Fibroblast of lung (primary cell): ENCODE measurements around the gene TTC39B. TPM values are rescaled to one million over a fixed set of nuclear protein-coding genes. Genes with fewer than 3 reads are reported as not detected.

Experiments used
- DNase-seq, 2 donors: peaks; one replicate each; pipeline versions ENCODE4 v3.0.0 to v3.0.0-alpha.2; 2010; ENCODE audit warnings: low read depth in 2 of 2
- H2AFZ ChIP-seq: 2 replicates; pipeline ENCODE4 v1.5.1; 2012; ENCODE audit warnings: low read length, control low read depth, inconsistent platforms
- H3K27ac ChIP-seq: 2 replicates; pipeline ENCODE4 v1.5.1; 2011; ENCODE audit warnings: low read length, control low read depth; ENCODE audit not compliant: insufficient read depth
- H3K27me3 ChIP-seq: 2 replicates; pipeline ENCODE4 v1.5.1; 2011; ENCODE audit warnings: mild to moderate bottlenecking, low read length; ENCODE audit not compliant: control insufficient read depth, insufficient read depth
- H3K36me3 ChIP-seq: 2 replicates; pipeline ENCODE4 v1.5.1; 2011; ENCODE audit warnings: low read length; ENCODE audit not compliant: control insufficient read depth, insufficient read depth
- H3K4me1 ChIP-seq: 2 replicates; pipeline ENCODE4 v1.5.1; 2011; ENCODE audit warnings: low read length; ENCODE audit not compliant: control insufficient read depth, insufficient read depth; ENCODE audit errors: extremely low read depth
- H3K4me2 ChIP-seq: 2 replicates; pipeline ENCODE4 v1.5.1; 2011; ENCODE audit warnings: low read length, control low read depth; ENCODE audit not compliant: insufficient read depth; ENCODE audit errors: extremely low read depth
- H3K4me3 ChIP-seq, 4 experiments: fragments of 200-600 bp in 1 of 4; sonication (generic) in 1 of 4; replicated peaks in 1 of 4; 2 replicates each; pipeline ENCODE4 v1.5.1; 2011 to 2016; ENCODE audit warnings: low read length in 4 of 4, low read depth in 3 of 4, mild to moderate bottlenecking in 3 of 4, control low read depth in 2 of 4, inconsistent platforms in 1 of 4, mixed read lengths in 1 of 4; ENCODE audit not compliant: insufficient read depth in 1 of 4; ENCODE audit errors: control extremely low read depth in 1 of 4
- H3K79me2 ChIP-seq: 2 replicates; pipeline ENCODE4 v1.5.1; 2012; ENCODE audit warnings: mild to moderate bottlenecking, low read length, inconsistent platforms; ENCODE audit not compliant: control insufficient read depth, insufficient read depth
- H3K9ac ChIP-seq: 2 replicates; pipeline ENCODE4 v1.5.1; 2011; ENCODE audit warnings: mild to moderate bottlenecking, low read length, control low read depth; ENCODE audit not compliant: insufficient read depth
- H3K9me3 ChIP-seq: 2 replicates; pipeline ENCODE4 v1.5.1; 2012; ENCODE audit warnings: low read depth, low read length; ENCODE audit not compliant: control insufficient read depth, insufficient read depth
- H4K20me1 ChIP-seq: 2 replicates; pipeline ENCODE4 v1.5.1; 2011; ENCODE audit warnings: low read length; ENCODE audit not compliant: control insufficient read depth, insufficient read depth; ENCODE audit errors: extremely low read depth
- CTCF ChIP-seq, 2 donors: IDR thresholded peaks in 1 of 2; conservative IDR thresholded peaks in 1 of 2; 1 replicate in 1 of 2; 2 replicates in 1 of 2; pipeline ENCODE4 v1.5.1; 2011 to 2012; ENCODE audit warnings: low read length in 2 of 2, control low read depth in 1 of 2, inconsistent platforms in 1 of 2, low read depth in 1 of 2, mild to moderate bottlenecking in 1 of 2
- EZH2 ChIP-seq: IDR thresholded peaks from 2 replicates; pipeline ENCODE4 v1.5.1; 2012; ENCODE audit warnings: low read length, control low read depth, mild to moderate bottlenecking; ENCODE audit errors: missing control alignments
- polyA plus RNA-seq, 2 donors: library from polyadenylated mRNA; depleted of rRNA in 1 of 2; stranded (reverse) in 1 of 2; unstranded in 1 of 2; fragments of >200 nt; gene quantifications; 2 replicates each; pipeline ENCODE4 v1.2.1, GENCODE V29; 2011 to 2012; ENCODE audit warnings: missing spikeins in 1 of 2
- total RNA-seq: library from RNA; depleted of rRNA; stranded (reverse); fragments of >200 nt; gene quantifications from 2 replicates; pipeline ENCODE4 v1.2.1, GENCODE V29; 2014

TTC39B gene
- total and polyA plus RNA-seq, 2 donors (not counting 1 experiment from before 2014, with no cell fraction given): 6.2 to 16.8 TPM

- H3K27me3 ChIP-seq: no peaks in the 10 kb centered on the region
- no peak overlapping the region for H2AFZ ChIP-seq
- no peaks in the 10 kb centered on the region for H3K9me3 ChIP-seq
- no peaks in the 10 kb centered on the region for H4K20me1 ChIP-seq
- TF ChIP-seq CTCF (conservative IDR thresholded peaks at IDR 0.05 in 1 of 2, IDR thresholded peaks at IDR 0.05 in 1 of 2; ENCODE audit: low read depth in 1 of 2, low read length in 2 of 2) (no peak), EZH2 (no peak)
- H3K4me3 ChIP-seq: no peak overlapping the region
- no peak for DNase-seq
- no peak overlapping the region for H3K9ac ChIP-seq
- H3K36me3 ChIP-seq: no peaks in the 10 kb centered on the region
- no peaks in the 10 kb centered on the region for H3K79me2 ChIP-seq
- no peaks in the 10 kb centered on the region for H3K4me1 ChIP-seq
- no peak overlapping the region for H3K27ac ChIP-seq
- no peak overlapping the region for H3K4me2 ChIP-seq
These were observed 126.9 kb downstream of the TTC39B start for GRCh38 chr9:15180124-15180523.

GRCh38 chr9:15178631-15179030 is 128.4 kb downstream of the TTC39B start:
- no peak overlapping the region for H3K4me2 ChIP-seq
- no peaks in the 10 kb centered on the region for H3K4me1 ChIP-seq
- TF ChIP-seq EZH2: no peak
- no peak for TF ChIP-seq CTCF (conservative IDR thresholded peaks at IDR 0.05 in 1 of 2, IDR thresholded peaks at IDR 0.05 in 1 of 2; ENCODE audit: low read depth in 1 of 2, low read length in 2 of 2)
- H3K9ac ChIP-seq: no peak overlapping the region
- DNase-seq: no peak
- no peak overlapping the region for H3K4me3 ChIP-seq
- H3K79me2 ChIP-seq: no peaks in the 10 kb centered on the region
- H4K20me1 ChIP-seq: no peaks in the 10 kb centered on the region
- no peaks in the 10 kb centered on the region for H3K27me3 ChIP-seq
- no peak overlapping the region for H3K27ac ChIP-seq
- H3K9me3 ChIP-seq: no peaks in the 10 kb centered on the region
- H3K36me3 ChIP-seq: no peaks in the 10 kb centered on the region
- no peak overlapping the region for H2AFZ ChIP-seq

- no peak overlapping the region for H3K4me3 ChIP-seq
- H3K9me3 ChIP-seq: no peaks in the 10 kb centered on the region
- no peak overlapping the region for H3K4me2 ChIP-seq
- no peaks in the 10 kb centered on the region for H4K20me1 ChIP-seq
- H3K27ac ChIP-seq: no peak overlapping the region
- H3K4me1 ChIP-seq: no peaks in the 10 kb centered on the region
- H3K36me3 ChIP-seq: no peaks in the 10 kb centered on the region
- DNase-seq: no peak
- no peaks in the 10 kb centered on the region for H3K79me2 ChIP-seq
- H2AFZ ChIP-seq: no peak overlapping the region
- no peak overlapping the region for H3K9ac ChIP-seq
- no peaks in the 10 kb centered on the region for H3K27me3 ChIP-seq
- TF ChIP-seq EZH2 (no peak), CTCF (conservative IDR thresholded peaks at IDR 0.05 in 1 of 2, IDR thresholded peaks at IDR 0.05 in 1 of 2; ENCODE audit: low read depth in 1 of 2, low read length in 2 of 2) (no peak)
These were observed 130.2 kb downstream of the TTC39B start for GRCh38 chr9:15176836-15177235.
